Inflammatory macrophage (primary cell): ENCODE measurements around the gene EGFL7.

Experiments
- DNase-seq, 2 donors: peaks; one replicate each; pipeline ENCODE4 v3.0.0-alpha.2; 2020 to 2022

EGFL7 gene

DNA sequence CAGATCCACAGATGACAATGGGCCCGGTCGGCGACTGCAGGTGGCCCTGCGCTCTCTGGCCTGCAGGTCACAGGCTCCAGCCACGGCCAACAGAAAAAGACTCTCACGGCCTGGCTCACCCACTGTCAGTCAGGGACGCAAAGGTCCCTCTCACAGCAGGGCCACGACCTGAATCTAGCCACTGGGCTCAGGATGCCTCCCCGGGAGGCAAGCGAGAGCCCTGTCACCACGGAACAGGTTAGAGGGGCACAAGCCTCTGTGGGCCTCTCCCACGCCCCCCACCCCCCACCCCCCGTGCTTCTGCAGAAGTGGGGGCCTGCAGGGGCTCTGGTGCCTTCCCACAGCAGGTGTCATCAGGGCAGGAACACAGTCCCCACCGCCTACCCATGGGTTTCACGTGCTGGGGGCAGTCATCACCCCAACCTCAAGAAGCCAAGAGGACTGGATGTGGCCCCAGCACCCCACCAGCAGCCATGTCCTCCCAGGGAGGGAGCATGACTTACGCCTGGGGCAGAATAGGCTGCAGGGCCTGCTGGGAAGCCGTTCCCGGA lies 17.3 kb upstream of the EGFL7 start:
- DNase-seq = peak in 1 of 2 donors; percentile 53

GRCh38 chr9:136645903-136646754 lies 16.6 kb upstream of the EGFL7 start:
- DNase-seq = peak in 1 of 2 donors; percentile 51

DNA sequence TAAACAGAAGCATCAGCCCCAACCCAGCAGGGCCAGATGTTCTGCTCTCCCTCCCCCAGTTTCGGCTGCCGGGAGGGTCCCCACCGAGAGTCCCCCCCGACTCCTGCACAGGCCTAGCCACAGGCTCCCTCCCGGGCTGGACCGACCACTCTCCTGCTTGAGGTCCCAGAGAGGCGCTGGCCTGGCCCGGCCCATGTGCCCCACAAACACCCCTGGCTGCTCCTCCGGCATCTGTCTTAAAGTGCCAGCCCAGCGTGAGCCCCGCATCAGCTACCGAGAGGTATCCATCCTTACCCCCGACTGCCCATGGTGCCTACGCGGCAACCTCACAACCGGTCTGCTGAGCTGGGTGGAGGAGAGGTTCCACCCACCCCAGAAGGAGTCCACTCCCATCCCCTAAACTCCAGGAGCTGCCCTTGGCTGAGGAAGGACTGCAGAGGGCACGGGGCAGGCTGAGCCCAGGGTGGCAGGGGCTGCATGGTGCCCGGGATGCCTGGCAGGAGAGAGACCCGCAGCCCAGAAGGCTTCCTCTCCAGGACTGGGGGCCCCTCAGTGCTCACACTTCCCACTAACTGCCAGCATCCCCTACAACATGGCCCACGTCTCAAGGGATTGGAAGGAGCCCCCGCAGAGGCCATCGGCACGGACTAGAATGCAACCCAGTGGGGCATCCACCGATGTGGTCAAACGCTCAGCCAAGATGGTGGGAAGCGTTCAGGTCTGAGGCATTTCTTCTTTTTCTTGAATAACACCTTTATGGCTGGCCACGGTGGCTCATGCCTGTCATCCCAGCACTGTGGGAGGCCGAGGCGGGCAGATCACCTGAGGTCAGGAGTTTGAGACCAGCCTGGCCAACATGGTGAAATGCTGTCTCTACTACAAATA lies 15.6 kb upstream of the EGFL7 start:
- DNase-seq = no peak

- DNase-seq = peak; percentile 16 to 43
Measured at GRCh38 chr9:136648751-136649150, 14.0 kb upstream of the EGFL7 start.

DNA sequence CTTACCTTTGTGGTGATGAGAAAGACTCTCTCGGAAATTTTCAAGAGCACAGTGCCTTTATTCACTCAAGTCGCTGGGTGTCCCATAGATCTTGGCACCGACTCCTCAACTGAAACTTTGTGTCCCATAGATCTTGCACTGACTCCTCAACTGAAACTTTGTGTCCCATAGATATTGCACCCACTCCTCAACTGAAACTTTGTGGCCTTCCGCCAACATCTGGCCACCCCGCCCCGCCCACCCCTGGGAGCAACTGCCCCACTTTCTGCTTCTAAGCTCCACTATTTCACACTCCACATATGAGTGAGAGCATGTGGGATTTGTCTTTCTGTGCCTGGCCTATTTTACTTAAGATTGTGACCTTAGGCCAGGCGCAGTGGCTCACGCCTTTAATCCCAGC lies 12.7 kb upstream of the EGFL7 start:
- DNase-seq = no peak

DNA sequence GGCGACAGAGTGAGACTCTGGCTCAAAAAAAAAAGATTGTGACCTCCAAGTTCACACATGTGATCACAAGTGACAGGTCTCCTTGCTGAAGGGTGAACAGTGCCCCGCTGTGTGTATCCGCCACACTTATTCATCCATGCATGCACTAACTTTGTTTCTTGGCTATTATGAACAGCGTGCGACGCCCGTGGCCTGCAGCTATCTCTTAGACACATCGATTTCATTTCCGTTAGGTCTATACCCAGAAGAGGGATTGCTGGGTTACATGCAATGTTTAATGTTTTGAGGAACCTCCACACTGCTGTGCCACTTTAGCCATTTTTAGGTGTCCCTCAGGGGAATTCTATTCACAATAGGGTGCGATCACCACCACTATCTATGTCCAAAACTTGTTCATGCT lies 12.1 kb upstream of the EGFL7 start:
- DNase-seq = peak in 1 of 2 donors; percentile 7

DNA sequence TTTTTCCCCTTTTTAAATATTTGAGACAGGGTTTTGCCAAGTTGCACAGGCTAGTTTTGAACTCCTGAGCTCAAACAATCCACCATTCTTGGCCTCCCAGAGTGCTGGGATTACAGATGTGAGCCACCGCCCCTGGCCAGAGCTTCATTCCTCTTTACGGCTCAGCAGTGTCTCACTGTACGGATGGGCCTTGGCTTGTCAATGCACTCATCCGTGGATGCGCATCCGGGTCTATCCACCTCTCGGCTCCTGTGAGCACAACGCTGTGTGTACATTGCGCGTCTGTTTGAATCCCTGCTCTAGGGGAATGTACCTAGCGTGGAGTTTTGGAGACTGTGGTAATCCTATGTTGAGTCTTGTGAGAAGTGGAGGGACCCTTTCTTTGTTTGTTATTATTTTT lies 10.9 kb upstream of the EGFL7 start:
- DNase-seq = no peak

- DNase-seq = peak in 1 of 2 donors; percentile 35
Measured at GRCh38 chr9:136653323-136654079, 9.2 kb upstream of the EGFL7 start.

- DNase-seq = no peak
Measured at GRCh38 chr9:136654820-136655535, 7.7 kb upstream of the EGFL7 start.

DNA sequence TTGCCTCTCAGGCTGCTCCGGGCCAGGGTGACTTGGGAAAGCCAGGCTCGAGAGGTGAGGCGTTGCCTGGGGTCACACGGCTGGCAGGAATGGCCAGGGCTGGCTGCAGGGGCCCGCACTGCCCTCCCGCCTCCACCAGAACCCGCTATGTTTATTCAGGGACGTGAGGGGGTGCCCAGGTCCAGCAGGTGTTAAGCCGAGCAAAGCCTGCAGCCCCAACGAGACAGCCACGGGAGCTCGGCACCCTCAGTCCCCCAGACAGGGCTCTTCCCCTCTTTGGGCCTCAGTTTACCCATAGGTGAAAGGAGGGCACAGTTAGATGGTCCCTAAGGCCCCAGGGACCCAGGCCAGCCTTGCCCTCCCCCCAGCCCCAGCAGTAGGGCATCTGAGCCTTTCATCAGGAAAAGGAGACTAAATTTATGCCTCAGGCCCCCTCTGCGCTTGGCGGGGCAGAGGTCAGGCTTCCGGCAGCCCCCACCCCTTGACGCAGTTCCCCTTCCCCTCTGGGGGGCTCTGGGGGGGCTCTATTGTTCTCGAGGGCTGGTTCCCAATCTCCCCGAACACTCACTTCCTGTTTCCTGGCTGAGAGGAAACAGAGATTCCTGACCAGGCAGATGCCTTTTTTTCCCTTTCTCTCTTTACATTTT lies 7.1 kb upstream of the EGFL7 start:
- no peak for DNase-seq

- DNase-seq = no peak
Measured at GRCh38 chr9:136656183-136656738, 6.5 kb upstream of the EGFL7 start.

GRCh38 chr9:136656795-136657611 lies 5.7 kb upstream of the EGFL7 start:
- peak; percentile 21 to 23 for DNase-seq

DNA sequence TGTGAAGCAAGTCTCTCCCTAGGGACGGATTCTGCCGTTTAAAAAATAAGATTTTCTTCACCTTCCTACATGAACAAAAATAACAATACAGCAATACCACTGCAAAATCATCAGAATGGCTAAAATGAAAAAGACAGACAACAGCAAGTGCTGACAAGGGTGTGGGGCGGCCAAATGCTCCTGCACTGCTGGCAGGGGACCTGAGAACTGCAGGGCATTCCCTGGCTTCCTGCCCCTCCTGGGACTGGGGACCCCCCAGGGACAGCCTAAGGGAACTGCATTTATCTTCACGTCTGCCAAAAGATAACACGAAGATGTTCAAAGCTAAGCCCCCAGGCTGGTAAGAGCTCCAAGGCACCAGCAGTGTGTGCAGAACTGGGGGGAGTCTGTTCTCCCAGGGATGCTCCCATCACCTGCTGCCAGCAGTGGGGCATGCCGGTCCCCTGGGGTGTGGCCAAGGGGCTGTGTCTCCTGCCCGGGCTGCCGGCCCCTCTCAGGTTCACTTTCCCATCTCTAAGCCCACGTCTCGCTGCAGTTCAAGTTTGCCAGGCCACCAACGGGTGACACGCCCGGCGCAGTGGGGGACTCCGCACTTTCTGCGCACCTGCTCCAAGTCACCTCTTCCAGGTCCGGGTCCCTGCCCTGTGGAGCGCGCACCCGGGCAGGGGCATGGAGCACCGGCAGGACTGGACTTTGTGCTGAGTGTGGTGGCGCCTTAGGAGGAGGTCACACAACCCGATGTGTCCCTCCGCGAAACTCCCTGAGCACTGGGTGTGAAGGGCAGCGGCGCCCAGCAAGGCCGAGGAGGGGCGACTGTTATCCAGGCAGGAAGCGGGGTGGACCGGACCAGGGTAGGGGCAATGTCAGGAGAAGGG lies 4.5 kb upstream of the EGFL7 start:
- no peak for DNase-seq

GRCh38 chr9:136658849-136659535 lies 3.7 kb upstream of the EGFL7 start:
- no peak for DNase-seq

DNA sequence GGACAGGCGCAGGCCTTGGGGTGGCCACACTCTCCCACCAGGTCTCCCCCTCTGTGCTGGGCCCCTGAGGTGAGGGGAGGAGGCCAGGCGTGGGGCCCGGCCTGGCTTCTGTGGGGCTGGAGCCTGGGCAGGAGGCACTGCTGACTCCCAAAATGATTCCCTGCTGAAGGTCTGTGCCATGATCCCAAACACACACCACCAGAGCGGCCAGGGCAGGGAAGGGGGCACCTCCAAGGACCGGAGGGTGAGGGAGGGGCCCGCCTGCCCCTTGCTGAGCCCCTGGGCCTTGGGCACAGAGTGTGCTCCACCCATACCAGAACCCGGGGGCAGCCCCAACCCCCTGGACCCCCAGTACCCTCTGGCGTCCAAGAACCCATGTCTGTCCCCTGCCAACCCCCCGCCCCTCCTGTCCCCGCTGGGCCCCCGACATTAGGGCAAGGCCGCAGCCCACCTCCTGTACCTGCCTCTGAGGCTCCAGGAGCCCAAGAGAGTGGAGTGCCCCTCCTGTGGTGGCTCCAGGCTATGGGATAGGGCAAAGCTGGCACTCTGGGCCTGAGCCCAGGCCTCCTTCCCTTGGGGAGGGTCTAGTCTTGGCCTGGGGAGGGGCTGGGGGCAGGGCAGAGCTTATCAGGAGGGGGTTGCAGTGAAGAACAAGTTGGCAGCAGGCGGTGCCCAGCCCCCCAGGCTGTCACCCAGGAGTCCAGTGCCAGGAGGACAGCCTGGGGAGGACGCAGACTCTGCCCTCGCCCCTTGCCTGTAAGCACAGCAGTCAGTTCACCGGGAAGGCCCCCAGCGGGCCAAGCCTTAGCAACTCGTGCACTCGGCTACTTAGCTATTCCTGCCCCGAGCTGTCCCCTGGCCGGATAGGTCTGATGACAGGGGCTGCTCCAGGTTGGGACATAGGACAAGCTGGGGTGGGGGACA lies 2.6 kb upstream of the EGFL7 start:
- no peak for DNase-seq

DNA sequence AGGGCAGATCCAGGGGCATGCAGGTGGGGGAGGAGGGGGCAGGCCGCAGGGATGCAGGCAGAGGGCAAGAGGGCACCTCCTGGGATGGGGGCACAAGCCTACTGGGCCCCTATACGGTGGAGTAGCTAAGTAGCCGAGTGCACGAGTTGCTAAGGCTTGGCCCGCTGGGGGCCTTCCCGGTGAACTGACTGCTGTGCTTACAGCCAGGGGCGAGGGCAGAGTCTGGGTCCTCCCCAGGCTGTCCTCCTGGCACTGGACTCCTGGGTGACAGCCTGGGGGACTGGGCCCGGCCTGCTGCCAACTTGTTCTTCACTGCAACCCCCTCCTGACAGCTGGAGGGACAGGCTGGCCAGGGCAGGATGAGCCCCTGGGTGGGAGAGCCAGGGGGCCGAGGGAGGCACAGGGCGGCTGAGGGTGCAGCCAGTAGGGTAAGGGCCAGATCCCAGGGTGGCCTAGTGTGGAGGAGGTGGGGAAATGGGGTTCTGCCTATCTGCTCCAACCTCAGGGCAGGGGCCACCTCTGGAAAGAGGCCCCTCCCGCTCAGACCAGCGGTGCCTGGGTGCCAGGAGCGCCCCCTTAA lies 1.7 kb upstream of the EGFL7 start:
- no peak for DNase-seq
